ENCODE data around the gene WDR35. TPM values are rescaled to one million over a fixed set of nuclear protein-coding genes. Genes with fewer than 3 reads are reported as not detected.
"Not testable (repeated sequence)": the region's sequence is repeated elsewhere in the genome, so short reads cannot be mapped to it uniquely, and the experiment has no call there.

The WDR35 gene
- total and polyA plus RNA-seq, 2 of the 4 experiments (the other 2 are of a cell fraction), result 3.4 to 8.1 TPM

DNA sequence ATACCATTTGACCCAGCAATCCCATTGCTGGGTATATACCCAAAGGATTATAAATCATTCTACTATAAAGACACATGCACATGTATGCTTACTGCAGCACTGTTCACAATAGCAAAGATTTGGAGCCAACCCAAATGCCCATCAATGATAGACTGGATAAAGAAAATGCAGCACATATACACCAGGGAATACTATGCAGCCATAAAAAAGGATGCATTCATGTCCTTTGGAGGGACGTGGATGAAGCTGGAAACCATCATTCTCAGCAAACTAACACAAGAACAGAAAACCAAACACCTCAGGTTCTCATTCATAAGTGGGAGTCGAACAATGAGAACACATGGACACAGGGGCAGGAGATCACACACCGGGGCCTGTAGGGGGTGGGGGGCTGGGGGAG, 67.7 kb downstream of the WDR35 start:
- not testable (repeated sequence) for H3K9ac ChIP-seq (ENCODE audit: low read depth, low read length)

More for the DNA sequence above, 67.7 kb downstream of the WDR35 start:
- dilution Hi-C loops (cut with HindIII; ENCODE audit: low sequenced_read_pairs, unreplicated experiment); H2AK9ac ChIP-seq (replicated peaks; ENCODE audit: low read depth, low read length, poor library complexity); H4K5ac ChIP-seq (ENCODE audit: low read depth, low read length); H3K9me3 ChIP-seq (ENCODE audit: control insufficient read depth, insufficient read depth, low read length); H2AK5ac ChIP-seq (ENCODE audit: low read depth, low read length); H2BK5ac ChIP-seq (ENCODE audit: low read depth, low read length, poor library complexity, severe bottlenecking); DNase-seq; CTCF ChIA-PET; H4K91ac ChIP-seq (ENCODE audit: insufficient read depth, low read depth, low read length); H3K4ac ChIP-seq (ENCODE audit: low read depth, low read length); BruUV-seq (replicated peaks); ATAC-seq (ENCODE audit: low read depth); H3K36me3 ChIP-seq (ENCODE audit: control insufficient read depth, insufficient read depth, low read length); H2AFZ ChIP-seq (replicated peaks; ENCODE audit: low read length, poor library complexity); H3K79me1 ChIP-seq (ENCODE audit: low read depth in 1 of 2, low read length in 2 of 2); H2BK120ac ChIP-seq (ENCODE audit: low read depth, low read length); POLR2A ChIA-PET (ENCODE audit: unreplicated experiment); H3K23ac ChIP-seq (ENCODE audit: low read depth, low read length); H3K4me2 ChIP-seq (ENCODE audit: low read depth, low read length); H3K56ac ChIP-seq (ENCODE audit: extremely low read depth, insufficient read depth, low read length); H3K27ac ChIP-seq (ENCODE audit: insufficient read depth, low read length); in situ Hi-C loops (cut with MboI; ENCODE audit: low sequenced_read_pairs); H4K8ac ChIP-seq (ENCODE audit: low read depth in 2 of 2, low read length in 2 of 2); intact Hi-C loops (cut with micrococcal nuclease); H3K14ac ChIP-seq (replicated peaks; ENCODE audit: low read depth, low read length); H2BK15ac ChIP-seq (ENCODE audit: low read depth, low read length); H3K27me3 ChIP-seq (ENCODE audit: control insufficient read depth, insufficient read depth, low read length); H4K20me1 ChIP-seq (ENCODE audit: insufficient read depth, low read length); H3K4me1 ChIP-seq (ENCODE audit: control insufficient read depth, insufficient read depth, low read length); H2BK20ac ChIP-seq (ENCODE audit: low read depth, low read length); H3K18ac ChIP-seq (ENCODE audit: low read depth, low read length); H3K4me3 ChIP-seq (ENCODE audit: insufficient read depth, low read depth, low read length); H3K9me1 ChIP-seq (ENCODE audit: insufficient read depth, low read length): not testable (repeated sequence)
- WGBS, 2 experiments (ENCODE audit: extremely low coverage in 2 of 2, insufficient read length in 1 of 2), result no CpG with 5 or more reads among the region's 3 CpGs
